HepG2 (cell line): ENCODE data around the gene EXOC3L4. TPM values are rescaled to one million over a fixed set of nuclear protein-coding genes. Genes with fewer than 3 reads are reported as not detected.
"Not testable (repeated sequence)": the region's sequence is repeated elsewhere in the genome, so short reads cannot be mapped to it uniquely, and the experiment has no call there.

Experiments
- CBX1 ChIP-seq: IDR thresholded peaks from one replicate; pipeline ENCODE4 v1.6.1; 2016; ENCODE audit warnings: antibody characterized with exemption, low read depth
- CREM ChIP-seq, 2 experiments: sonication (generic) in 1 of 2; formaldehyde crosslinking in 1 of 2; IDR thresholded peaks; 2 replicates each; pipeline versions ENCODE4 v1.4.0 to v1.6.1; 2016 to 2020; ENCODE audit warnings: antibody characterized with exemption in 1 of 2, mild to moderate bottlenecking in 1 of 2, missing genetic modification reagents in 1 of 2
- DRAP1 ChIP-seq: IDR thresholded peaks from 2 replicates; pipeline ENCODE4 v1.6.1; 2016; ENCODE audit warnings: missing genetic modification reagents, missing compliant biosample characterization
- E2F1 ChIP-seq: sonication (generic); formaldehyde crosslinking; IDR thresholded peaks from 2 replicates; pipeline ENCODE4 v1.5.0; 2020; ENCODE audit warnings: missing genetic modification reagents
- HMG20B ChIP-seq: conservative IDR thresholded peaks from 2 replicates; pipeline ENCODE4 v1.6.1; 2016; ENCODE audit warnings: missing genetic modification reagents, missing compliant biosample characterization
- IRF2 ChIP-seq: IDR thresholded peaks from 2 replicates; pipeline ENCODE4 v1.6.1; 2018; ENCODE audit warnings: missing genetic modification reagents, missing compliant biosample characterization
- KDM2A ChIP-seq: sonication (generic); formaldehyde crosslinking; IDR thresholded peaks from 2 replicates; pipeline ENCODE4 v1.4.0; 2020; ENCODE audit warnings: low read depth, missing genetic modification reagents, borderline replicate concordance
- KLF12 ChIP-seq: sonication (generic); formaldehyde crosslinking; IDR thresholded peaks from 2 replicates; pipeline ENCODE4 v1.4.0; 2020; ENCODE audit warnings: missing genetic modification reagents, borderline replicate concordance
- MIXL1 ChIP-seq: IDR thresholded peaks from 2 replicates; pipeline ENCODE4 v1.6.1; 2016
- NCOA2 ChIP-seq: sonication (generic); formaldehyde crosslinking; IDR thresholded peaks from 2 replicates; pipeline ENCODE4 v1.8.0; 2022; ENCODE audit warnings: inconsistent platforms
- PHF21A ChIP-seq: sonication (generic); formaldehyde crosslinking; IDR thresholded peaks from 2 replicates; pipeline ENCODE4 v1.5.0; 2020; ENCODE audit warnings: mild to moderate bottlenecking, missing genetic modification reagents
- RFXAP ChIP-seq: sonication (generic); formaldehyde crosslinking; IDR thresholded peaks from 2 replicates; pipeline ENCODE4 v1.4.0; 2020; ENCODE audit warnings: missing genetic modification reagents, borderline replicate concordance
- SAFB2 ChIP-seq: sonication (generic); formaldehyde crosslinking; IDR thresholded peaks from 2 replicates; pipeline ENCODE4 v1.5.1; 2020; ENCODE audit warnings: missing genetic modification reagents, low read depth, mild to moderate bottlenecking, borderline replicate concordance
- TARDBP ChIP-seq: sonication (generic); formaldehyde crosslinking; IDR thresholded peaks from 2 replicates; pipeline ENCODE4 v1.8.0; 2022; ENCODE audit warnings: mild to moderate bottlenecking, missing genetic modification reagents
- ZC3H4 ChIP-seq: sonication (generic); formaldehyde crosslinking; IDR thresholded peaks from 2 replicates; pipeline ENCODE4 v1.4.0; 2020; ENCODE audit warnings: missing genetic modification reagents, borderline replicate concordance
- ZMYM2 ChIP-seq: sonication (generic); formaldehyde crosslinking; IDR thresholded peaks from 2 replicates; pipeline ENCODE4 v1.8.0; 2022; ENCODE audit warnings: mild to moderate bottlenecking, missing genetic modification reagents
- ZNF501 ChIP-seq: sonication (generic); formaldehyde crosslinking; IDR thresholded peaks from 2 replicates; pipeline ENCODE4 v1.5.1; 2020; ENCODE audit warnings: mild to moderate bottlenecking, moderate library complexity, missing genetic modification reagents
- ZNF639 ChIP-seq: conservative IDR thresholded peaks from 2 replicates; pipeline ENCODE4 v1.6.1; 2018; ENCODE audit warnings: missing genetic modification reagents
- ZNF644 ChIP-seq: IDR thresholded peaks from 2 replicates; pipeline ENCODE4 v1.6.1; 2016; ENCODE audit warnings: low read depth
- ZNF687 ChIP-seq: sonication (generic); formaldehyde crosslinking; IDR thresholded peaks from 2 replicates; pipeline ENCODE4 v1.5.1; 2020; ENCODE audit warnings: mild to moderate bottlenecking, missing genetic modification reagents, moderate library complexity
- polyA plus RNA-seq, 8 experiments: library from polyadenylated mRNA; depleted of rRNA in 3 of 8; stranded (reverse) in 7 of 8; unstranded in 1 of 8; fragments of >200 nt; fragmentation: Illumina TruSeq in 4 of 8; extraction: Trizol in 4 of 8; gene quantifications; 2 replicates each; pipeline versions ENCODE4 v1.2.1 to v1.2.3, GENCODE V29; 2011 to 2016; ENCODE audit warnings: low read depth in 4 of 8, missing spikeins in 1 of 8, mixed read lengths in 1 of 8; ENCODE audit not compliant: insufficient read depth in 1 of 8
- total RNA-seq, 5 experiments: library from RNA; depleted of rRNA; stranded (reverse); fragments of >200 nt; fragmentation: Illumina TruSeq; extraction: Trizol; gene quantifications; 2 replicates each; pipeline ENCODE4 v1.2.3, GENCODE V29; 2016; ENCODE audit warnings: low read depth in 1 of 5

Gene EXOC3L4
- total and polyA plus RNA-seq, 2 of the 13 experiments (the other 11 are each of a cell fraction or from before 2014, with no cell fraction given) = 11.8 to 27.0 TPM

GRCh38 chr14:103115086-103115679, 20.7 kb downstream of the EXOC3L4 start (continued):
- peak; percentile 70 for TF ChIP-seq RFXAP (CRISPR knock-in tag)
- TF ChIP-seq E2F1 (CRISPR knock-in tag) = 0 out of 2 replicates have a peak, but pooled peaks have one; percentile 21
- 0 out of 2 replicates have a peak, but pooled peaks have one; percentile 56 for TF ChIP-seq SAFB2 (CRISPR knock-in tag)
- peak; percentile 99 for TF ChIP-seq ZMYM2 (CRISPR knock-in tag)
- peak; percentile 82 for TF ChIP-seq TARDBP (CRISPR knock-in tag)
- peak; percentile 63 for TF ChIP-seq ZNF687 (CRISPR knock-in tag)
- peak; percentile 64 for TF ChIP-seq CBX1
- TF ChIP-seq NCOA2 (CRISPR knock-in tag) = peak; percentile 29; the same call in 1 of the 2 replicates
- TF ChIP-seq DRAP1 = peak; percentile 56
- peak; percentile 4; the same call in 1 of the 2 replicates for TF ChIP-seq HMG20B
- TF ChIP-seq MIXL1 (CRISPR knock-in tag) = peak; percentile 13; the same call in 1 of the 2 replicates
- TF ChIP-seq KLF12 (CRISPR knock-in tag) = peak; percentile 29; the same call in 1 of the 2 replicates
- TF ChIP-seq ZNF644 (CRISPR knock-in tag) = 0 out of 2 replicates have a peak, but pooled peaks have one; percentile 9
- peak; percentile 42; the same call in 1 of the 2 replicates for TF ChIP-seq ZNF501 (CRISPR knock-in tag)
- 0 out of 2 replicates have a peak, but pooled peaks have one; percentile 16 for TF ChIP-seq CREM (IDR thresholded peaks at IDR 0.05)
- not testable (repeated sequence) for TF ChIP-seq CREM (CRISPR knock-in tag; IDR thresholded peaks at IDR 0.05)
- 0 out of 2 replicates have a peak, but pooled peaks have one; percentile 17 for TF ChIP-seq PHF21A (CRISPR knock-in tag)
- peak; percentile 84; the same call in 1 of the 2 replicates for TF ChIP-seq KDM2A
- TF ChIP-seq IRF2 (CRISPR knock-in tag) = peak; percentile 39; the same call in 1 of the 2 replicates
- 0 out of 2 replicates have a peak, but pooled peaks have one; percentile 35 for TF ChIP-seq ZNF639 (CRISPR knock-in tag)
- peak; percentile 83; the same call in 1 of the 2 replicates for TF ChIP-seq ZC3H4 (CRISPR knock-in tag)
